Activated CD8-positive, alpha-beta memory T cell treated with anti-CD3 and anti-CD28 coated beads for 48 hours (primary cell): ENCODE measurements around the gene PDCD5.

ENCODE experiments used
- DNase-seq, 3 experiments: peaks; one replicate each; pipeline ENCODE4 v3.0.0-alpha.2; 2020; ENCODE audit warnings: low read depth in 2 of 3, low spot score in 2 of 3

PDCD5 gene

GRCh38 chr19:32630338-32630737 lies 49.3 kb downstream of the PDCD5 start:
- DNase-seq, result no peak

GRCh38 chr19:32631381-32631780 lies 50.4 kb downstream of the PDCD5 start:
- DNase-seq, result no peak
